ENCODE measurements around the gene PHTF2.

Gene PHTF2

GRCh38 chr7:78002715-78003114 is 204.1 kb downstream of the PHTF2 start:
- DNase-seq: no peak

- no peak for DNase-seq
These were observed 207.6 kb downstream of the PHTF2 start for GRCh38 chr7:78006063-78006755.
